ENCODE data around the gene YTHDF2.

- TF ChIP-seq CTCF (IDR thresholded peaks at IDR 0.05 in 4 of 5, conservative IDR thresholded peaks at IDR 0.05 in 1 of 5) (no peak), POLR2A (IDR thresholded peaks at IDR 0.05) (no peak)
Measured at GRCh38 chr1:28796352-28797211, 59.8 kb downstream of the YTHDF2 start.

Data from gastrocnemius medialis (tissue), 4 donors.